Liver (tissue), 9 donors: ENCODE results near the gene ALKBH4. TPM values are rescaled to one million over a fixed set of nuclear protein-coding genes. Genes with fewer than 3 reads are reported as not detected.

ENCODE experiments used
- DNase-seq: peaks from one replicate; pipeline ENCODE4 v3.0.0-alpha.2; 2017; ENCODE audit warnings: low spot score
- H3K27ac ChIP-seq, 2 donors: one replicate each; pipeline ENCODE4 v1.7.0; 2013; ENCODE audit warnings: inconsistent platforms in 2 of 2, low read length in 2 of 2, control low read depth in 1 of 2, low read depth in 1 of 2, mild to moderate bottlenecking in 1 of 2
- H3K27me3 ChIP-seq, 4 donors: one replicate each; pipeline versions ENCODE4 v1.6.1 to v1.7.0; 2013; ENCODE audit warnings: low read length in 3 of 4, inconsistent platforms in 1 of 4, mild to moderate bottlenecking in 1 of 4, moderate library complexity in 1 of 4; ENCODE audit not compliant: control insufficient read depth in 4 of 4, insufficient read depth in 4 of 4
- H3K36me3 ChIP-seq, 4 donors: one replicate each; pipeline versions ENCODE4 v1.6.1 to v1.7.0; 2013; ENCODE audit warnings: low read length in 3 of 4, mild to moderate bottlenecking in 3 of 4, low read depth in 1 of 4, moderate library complexity in 1 of 4; ENCODE audit not compliant: control insufficient read depth in 4 of 4, insufficient read depth in 3 of 4
- H3K4me1 ChIP-seq, 4 donors: one replicate each; pipeline versions ENCODE4 v1.6.1 to v1.7.0; 2013; ENCODE audit warnings: low read length in 3 of 4, mild to moderate bottlenecking in 3 of 4, moderate library complexity in 1 of 4; ENCODE audit not compliant: control insufficient read depth in 4 of 4, insufficient read depth in 4 of 4
- H3K4me3 ChIP-seq, 3 donors: one replicate each; pipeline versions ENCODE4 v1.6.1 to v1.7.0; 2013; ENCODE audit warnings: low read length in 3 of 3, control low read depth in 1 of 3, low read depth in 1 of 3, mild to moderate bottlenecking in 1 of 3
- H3K9ac ChIP-seq, 2 donors: one replicate each; pipeline ENCODE4 v1.7.0; 2013; ENCODE audit warnings: low read length in 2 of 2, mild to moderate bottlenecking in 2 of 2, moderate library complexity in 2 of 2, control low read depth in 1 of 2, low read depth in 1 of 2
- H3K9me3 ChIP-seq, 4 donors: one replicate each; pipeline versions ENCODE4 v1.6.1 to v1.7.0; 2013; ENCODE audit warnings: low read length in 3 of 4; ENCODE audit not compliant: control insufficient read depth in 4 of 4
- ATF3 ChIP-seq: IDR thresholded peaks from 2 replicates; pipeline ENCODE4 v1.6.1; 2016; ENCODE audit warnings: antibody characterized with exemption
- CTCF ChIP-seq: fragments of 150-350 bp; IDR thresholded peaks from 2 replicates; pipeline ENCODE4 v1.5.1; 2017; ENCODE audit warnings: improper control_type of control experiment, low read depth, low read length; ENCODE audit not compliant: missing input control
- EGR1 ChIP-seq, 2 donors: IDR thresholded peaks; 2 replicates each; pipeline ENCODE4 v1.6.1; 2016 to 2018; ENCODE audit warnings: antibody characterized with exemption in 2 of 2, low read depth in 2 of 2
- FOXA1 ChIP-seq: IDR thresholded peaks from 2 replicates; pipeline ENCODE4 v1.6.1; 2016; ENCODE audit warnings: antibody characterized with exemption
- FOXA2 ChIP-seq: IDR thresholded peaks from 2 replicates; pipeline ENCODE4 v1.6.1; 2016; ENCODE audit warnings: antibody characterized with exemption
- GABPA ChIP-seq, 2 donors: IDR thresholded peaks in 1 of 2; conservative IDR thresholded peaks in 1 of 2; 2 replicates each; pipeline ENCODE4 v1.6.1; 2016; ENCODE audit warnings: antibody characterized with exemption in 2 of 2, mild to moderate bottlenecking in 1 of 2, moderate library complexity in 1 of 2
- HNF4A ChIP-seq, 2 donors: conservative IDR thresholded peaks; 2 replicates each; pipeline ENCODE4 v1.6.1; 2016; ENCODE audit warnings: antibody characterized with exemption in 2 of 2, mild to moderate bottlenecking in 2 of 2
- HNF4G ChIP-seq: IDR thresholded peaks from 2 replicates; pipeline ENCODE4 v1.6.1; 2016; ENCODE audit warnings: antibody characterized with exemption
- MAX ChIP-seq: IDR thresholded peaks from 2 replicates; pipeline ENCODE4 v1.6.1; 2016; ENCODE audit warnings: antibody characterized with exemption
- NR2F2 ChIP-seq: IDR thresholded peaks from 2 replicates; pipeline ENCODE4 v1.6.1; 2016; ENCODE audit warnings: antibody characterized with exemption
- RAD21 ChIP-seq, 2 donors: IDR thresholded peaks; 2 replicates each; pipeline ENCODE4 v1.6.1; 2016; ENCODE audit warnings: antibody characterized with exemption in 2 of 2, mild to moderate bottlenecking in 2 of 2
- REST ChIP-seq: IDR thresholded peaks from 2 replicates; pipeline ENCODE4 v1.6.1; 2016; ENCODE audit warnings: antibody characterized with exemption, mild to moderate bottlenecking
- RXRA ChIP-seq, 2 donors: IDR thresholded peaks; 2 replicates each; pipeline ENCODE4 v1.6.1; 2017 to 2018; ENCODE audit warnings: antibody characterized with exemption in 2 of 2, mild to moderate bottlenecking in 1 of 2
- SP1 ChIP-seq: IDR thresholded peaks from 2 replicates; pipeline ENCODE4 v1.6.1; 2018; ENCODE audit warnings: antibody characterized with exemption, mild to moderate bottlenecking
- TAF1 ChIP-seq: conservative IDR thresholded peaks from 2 replicates; pipeline ENCODE4 v1.6.1; 2016; ENCODE audit warnings: antibody characterized with exemption, mild to moderate bottlenecking
- YY1 ChIP-seq: IDR thresholded peaks from 2 replicates; pipeline ENCODE4 v1.6.1; 2016; ENCODE audit warnings: antibody characterized with exemption, mild to moderate bottlenecking
- ZBTB33 ChIP-seq: IDR thresholded peaks from 2 replicates; pipeline ENCODE4 v1.6.1; 2016; ENCODE audit warnings: antibody characterized with exemption
- WGBS: extraction: QIAGEN DNeasy Blood & Tissue Kit; methylation state at CpG from one replicate; pipeline ENCODE4 v1.1.7; 2013; 5-methylcytosine and 5-hydroxymethylcytosine counted together
- polyA plus RNA-seq, 2 donors: library from polyadenylated mRNA; stranded (reverse) in 1 of 2; unstranded in 1 of 2; fragments of 200-250 nt in 1 of 2; fragments of >200 nt in 1 of 2; fragmentation: Nextera tagmentation in 1 of 2; extraction: Ambion mirVana in 1 of 2; gene quantifications; one replicate each; pipeline versions ENCODE4 v1.2.1 to v1.2.3, GENCODE V29; 2013 to 2015
- total RNA-seq, 2 donors: library from RNA; depleted of rRNA; stranded (reverse); fragments of >200 nt; gene quantifications; one replicate each; pipeline ENCODE4 v1.2.3, GENCODE V29; 2014
- donor health status: healthy.
- donor health status: healthy.
- donor health status: healthy.
- donor health status: healthy.
- donor health status: healthy.

The ALKBH4 gene
- total and polyA plus RNA-seq, 4 donors = 5.7 to 8.7 (median 6.9) TPM

GRCh38 chr7:102413091-102413490 lies 51.6 kb downstream of the ALKBH4 start:
- 94% methylated on average over 5 of the region's 5 CpGs for WGBS

GRCh38 chr7:102412548-102412947 lies 52.1 kb downstream of the ALKBH4 start:
- WGBS = 67% methylated on average over 6 of the region's 6 CpGs
- Histone ChIP-seq H3K4me3 (no peak overlapping the region), H3K9ac (no peak overlapping the region), H3K27me3 (no peaks in the 10 kb centered on the region), H3K36me3 (peaks cover 1 to 60% (median 24%) of the 10 kb centered on the region in 4 donors), H3K4me1 (no peaks in the 10 kb centered on the region), H3K9me3 (no peaks in the 10 kb centered on the region), H3K27ac (no peak overlapping the region)
- TF ChIP-seq MAX (no peak), CTCF (peak; percentile 48), RAD21 (IDR thresholded peaks at IDR 0.05) (peak; percentile 63 to 80), GABPA (IDR thresholded peaks at IDR 0.05 in 1 of 2, conservative IDR thresholded peaks at IDR 0.05 in 1 of 2) (no peak)
- DNase-seq = no peak

More at GRCh38 chr7:102413091-102413490, 51.6 kb downstream of the ALKBH4 start:
- no peak for DNase-seq
- no peaks in the 10 kb centered on the region for H3K27me3 ChIP-seq
- H3K9me3 ChIP-seq = no peaks in the 10 kb centered on the region
- H3K36me3 ChIP-seq = peaks cover 0 to 55% (median 22%) of the 10 kb centered on the region in 4 donors
- H3K9ac ChIP-seq = peak overlapping the region in 1 of 2 donors; percentile 6
- TF ChIP-seq HNF4G (no peak), EGR1 (IDR thresholded peaks at IDR 0.05; ENCODE audit: low read depth in 2 of 2) (no peak), ATF3 (no peak), RXRA (IDR thresholded peaks at IDR 0.05) (no peak), HNF4A (conservative IDR thresholded peaks at IDR 0.05) (no peak), NR2F2 (no peak), GABPA (IDR thresholded peaks at IDR 0.05 in 1 of 2, conservative IDR thresholded peaks at IDR 0.05 in 1 of 2) (no peak), FOXA2 (no peak)
- no peak overlapping the region for H3K4me3 ChIP-seq
- no peak overlapping the region for H3K27ac ChIP-seq
- H3K4me1 ChIP-seq = no peaks in the 10 kb centered on the region

- no peaks in the 10 kb centered on the region for H3K4me1 ChIP-seq
- no peak for DNase-seq
- TF ChIP-seq FOXA1 = no peak
- no peak for TF ChIP-seq NR2F2
- TF ChIP-seq MAX = no peak
- no peak for TF ChIP-seq RXRA (IDR thresholded peaks at IDR 0.05)
- no peak for TF ChIP-seq EGR1 (IDR thresholded peaks at IDR 0.05; ENCODE audit: low read depth in 2 of 2)
- TF ChIP-seq REST = no peak
- no peak for TF ChIP-seq YY1
- no peak for TF ChIP-seq HNF4A (conservative IDR thresholded peaks at IDR 0.05)
- no peak for TF ChIP-seq ZBTB33
- TF ChIP-seq HNF4G = no peak
- no peak for TF ChIP-seq CTCF
- TF ChIP-seq TAF1 = no peak
- no peak for TF ChIP-seq SP1
- TF ChIP-seq RAD21 (IDR thresholded peaks at IDR 0.05) = no peak
- no peak for TF ChIP-seq FOXA2
Measured at GRCh38 chr7:102410918-102411317, 53.7 kb downstream of the ALKBH4 start.

More at GRCh38 chr7:102410918-102411317, 53.7 kb downstream of the ALKBH4 start:
- Histone ChIP-seq H3K4me3 (no peak overlapping the region), H3K36me3 (peaks cover 2 to 64% (median 24%) of the 10 kb centered on the region in 4 donors), H3K9ac (no peak overlapping the region), H3K27ac (no peak overlapping the region), H3K27me3 (no peaks in the 10 kb centered on the region), H3K9me3 (no peaks in the 10 kb centered on the region)
- WGBS = 97% methylated on average over 5 of the region's 5 CpGs
